ENCODE data around the gene CHKB. TPM values are rescaled to one million over a fixed set of nuclear protein-coding genes. Genes with fewer than 3 reads are reported as not detected.

The CHKB gene
- total and polyA plus RNA-seq, 2 of the 4 experiments (the other 2 are of a cell fraction), result 8.1 to 36.9 TPM

GRCh38 chr22:50530877-50531545 lies 51.6 kb downstream of the CHKB start:
- Histone ChIP-seq H3K4me2 (ENCODE audit: low read depth, low read length) (peak overlapping the region; percentile 69), H2AFZ (replicated peaks; ENCODE audit: low read length, poor library complexity) (peak overlapping the region; percentile 89)
- no TSS peak for BruUV-seq (replicated peaks)

More at GRCh38 chr22:50530877-50531545, 51.6 kb downstream of the CHKB start:
- DNase-seq (peak; percentile 63), ATAC-seq (ENCODE audit: low read depth) (peak; percentile 12)
- Histone ChIP-seq H2AK5ac (ENCODE audit: low read depth, low read length) (peak overlapping the region; percentile 81), H3K9me1 (ENCODE audit: insufficient read depth, low read length) (peaks cover 13% of the 10 kb centered on the region; the same call in 1 of the 2 replicates), H3K4me3 (ENCODE audit: insufficient read depth, low read depth, low read length) (peak overlapping the region; percentile 39; the same call in 1 of the 2 replicates), H3K14ac (replicated peaks; ENCODE audit: low read depth, low read length) (no peak overlapping the region), H3K4me1 (ENCODE audit: control insufficient read depth, insufficient read depth, low read length) (peaks cover 19% of the 10 kb centered on the region), H3K56ac (ENCODE audit: extremely low read depth, insufficient read depth, low read length) (no peak overlapping the region), H2BK20ac (ENCODE audit: low read depth, low read length) (no peak overlapping the region), H2BK15ac (ENCODE audit: low read depth, low read length) (peak overlapping the region; percentile 6; the same call in 1 of the 3 replicates), H4K91ac (ENCODE audit: insufficient read depth, low read depth, low read length) (peak overlapping the region; percentile 77; the same call in 1 of the 2 replicates), H2AK9ac (replicated peaks; ENCODE audit: low read depth, low read length, poor library complexity) (peak overlapping the region; percentile 96), H3K9ac (ENCODE audit: low read depth, low read length) (peak overlapping the region; percentile 48), H3K4ac (ENCODE audit: low read depth, low read length) (peak overlapping the region; percentile 47), H3K9me3 (ENCODE audit: control insufficient read depth, insufficient read depth, low read length) (no peaks in the 10 kb centered on the region), H4K8ac (ENCODE audit: low read depth in 2 of 2, low read length in 2 of 2) (peak overlapping the region; percentile 53 to 91; a peak in 3 of 4 replicates), H3K79me1 (ENCODE audit: low read depth in 1 of 2, low read length in 2 of 2) (peaks cover 4 to 20% of the 10 kb centered on the region in 2 experiments; a peak in 2 of 4 replicates), H2BK5ac (ENCODE audit: low read depth, low read length, poor library complexity, severe bottlenecking) (no peak overlapping the region), H3K27me3 (ENCODE audit: control insufficient read depth, insufficient read depth, low read length) (peaks cover 5% of the 10 kb centered on the region; the same call in 1 of the 2 replicates), H3K36me3 (ENCODE audit: control insufficient read depth, insufficient read depth, low read length) (no peaks in the 10 kb centered on the region), H3K18ac (ENCODE audit: low read depth, low read length) (peak overlapping the region; percentile 20; the same call in 1 of the 2 replicates), H3K27ac (ENCODE audit: insufficient read depth, low read length) (no peak overlapping the region), H4K20me1 (ENCODE audit: insufficient read depth, low read length) (no peaks in the 10 kb centered on the region), H2BK120ac (ENCODE audit: low read depth, low read length) (peak overlapping the region; percentile 57), H4K5ac (ENCODE audit: low read depth, low read length) (peak overlapping the region; percentile 72), H3K23ac (ENCODE audit: low read depth, low read length) (peak overlapping the region; percentile 62)
- ChIA-PET POLR2A (ENCODE audit: unreplicated experiment) (no interaction called here), CTCF (no interaction called here)
- 9% methylated on average over 26 of the region's 53 CpGs; no CpG with 5 or more reads in 1 of the 2 experiments for WGBS, 2 experiments (ENCODE audit: extremely low coverage in 2 of 2, insufficient read length in 1 of 2)
- in situ Hi-C loops (cut with MboI; ENCODE audit: low sequenced_read_pairs) (no loop called here), intact Hi-C loops (cut with micrococcal nuclease) (no loop called here), dilution Hi-C loops (cut with HindIII; ENCODE audit: low sequenced_read_pairs, unreplicated experiment) (no loop called here)
- TF ChIP-seq RFX5 (IDR thresholded peaks at IDR 0.05; ENCODE audit: low read depth, low read length) (no peak), CEBPB (IDR thresholded peaks at IDR 0.05; ENCODE audit: low read depth, low read length) (0 out of 2 replicates have a peak, but pooled peaks have one; percentile 14)
